Parathyroid adenoma (tissue), 2 donors: ENCODE measurements around the gene CHTOP.

Source experiments
- H2AFZ ChIP-seq: fragments of 300-600 bp; sonication (generic); one replicate; pipeline ENCODE4 v1.7.0; 2017; ENCODE audit warnings: antibody characterized with exemption, mild to moderate bottlenecking
- H3K27ac ChIP-seq: fragments of 300-600 bp; sonication (generic); one replicate; pipeline ENCODE4 v1.7.0; 2017
- H3K27me3 ChIP-seq: fragments of 300-600 bp; sonication (generic); one replicate; pipeline ENCODE4 v1.7.0; 2017; ENCODE audit warnings: low read length; ENCODE audit not compliant: control insufficient read depth, insufficient read depth
- H3K36me3 ChIP-seq: fragments of 300-600 bp; sonication (generic); one replicate; pipeline ENCODE4 v1.7.0; 2017; ENCODE audit warnings: low read length; ENCODE audit not compliant: control insufficient read depth, insufficient read depth
- H3K4me1 ChIP-seq: fragments of 300-600 bp; sonication (generic); one replicate; pipeline ENCODE4 v1.7.0; 2017; ENCODE audit warnings: control low read depth
- H3K4me2 ChIP-seq: fragments of 300-600 bp; sonication (generic); one replicate; pipeline ENCODE4 v1.7.0; 2017; ENCODE audit warnings: low read length
- H3K4me3 ChIP-seq: fragments of 300-600 bp; sonication (generic); one replicate; pipeline ENCODE4 v1.7.0; 2017; ENCODE audit warnings: low read depth, low read length
- H3K79me2 ChIP-seq: fragments of 300-600 bp; sonication (generic); one replicate; pipeline ENCODE4 v1.7.0; 2017; ENCODE audit warnings: control low read depth
- H3K9ac ChIP-seq: fragments of 300-600 bp; sonication (generic); one replicate; pipeline ENCODE4 v1.7.0; 2017; ENCODE audit warnings: mild to moderate bottlenecking
- H3K9me3 ChIP-seq: fragments of 300-600 bp; sonication (generic); one replicate; pipeline ENCODE4 v1.7.0; 2017; ENCODE audit warnings: low read length; ENCODE audit not compliant: control insufficient read depth
- CTCF ChIP-seq: fragments of 300-600 bp; sonication (generic); IDR thresholded peaks from one replicate; pipeline ENCODE4 v1.7.0; 2017; ENCODE audit warnings: antibody characterized with exemption, mild to moderate bottlenecking
- donor health status: primary hyperparathyroidism.

CHTOP gene

GRCh38 chr1:153640861-153641260, 7.0 kb downstream of the CHTOP start:
- no peaks in the 10 kb centered on the region for H3K36me3 ChIP-seq
- H2AFZ ChIP-seq, result no peak overlapping the region
- no peak for TF ChIP-seq CTCF
- peaks cover 3% of the 10 kb centered on the region for H3K79me2 ChIP-seq
- no peak overlapping the region for H3K9ac ChIP-seq
- H3K4me2 ChIP-seq, result no peak overlapping the region
- H3K27me3 ChIP-seq, result no peaks in the 10 kb centered on the region
- H3K9me3 ChIP-seq, result no peaks in the 10 kb centered on the region
- no peaks in the 10 kb centered on the region for H3K4me1 ChIP-seq
- no peak overlapping the region for H3K27ac ChIP-seq
- H3K4me3 ChIP-seq, result no peak overlapping the region

- Histone ChIP-seq H3K36me3 (no peaks in the 10 kb centered on the region), H3K27ac (no peak overlapping the region), H3K9me3 (no peaks in the 10 kb centered on the region), H2AFZ (no peak overlapping the region), H3K79me2 (no peaks in the 10 kb centered on the region), H3K4me3 (no peak overlapping the region), H3K4me1 (no peaks in the 10 kb centered on the region), H3K9ac (no peak overlapping the region), H3K4me2 (no peak overlapping the region), H3K27me3 (no peaks in the 10 kb centered on the region)
- TF ChIP-seq CTCF, result no peak
These were observed 8.3 kb downstream of the CHTOP start for GRCh38 chr1:153642161-153642560.

- Histone ChIP-seq H3K79me2 (no peaks in the 10 kb centered on the region), H3K27ac (no peak overlapping the region)
- TF ChIP-seq CTCF, result no peak
These were observed 9.2 kb downstream of the CHTOP start for GRCh38 chr1:153643100-153643499.

GRCh38 chr1:153643816-153644215, 9.9 kb downstream of the CHTOP start:
- peaks cover 3% of the 10 kb centered on the region for H3K4me1 ChIP-seq

More at GRCh38 chr1:153643100-153643499, 9.2 kb downstream of the CHTOP start:
- no peak overlapping the region for H3K4me2 ChIP-seq
- no peak overlapping the region for H2AFZ ChIP-seq
- H3K9ac ChIP-seq, result no peak overlapping the region
- H3K36me3 ChIP-seq, result no peaks in the 10 kb centered on the region
- no peaks in the 10 kb centered on the region for H3K27me3 ChIP-seq
- H3K9me3 ChIP-seq, result no peaks in the 10 kb centered on the region
- H3K4me3 ChIP-seq, result no peak overlapping the region
- H3K4me1 ChIP-seq, result no peaks in the 10 kb centered on the region

More at GRCh38 chr1:153643816-153644215, 9.9 kb downstream of the CHTOP start:
- H2AFZ ChIP-seq, result no peak overlapping the region
- no peaks in the 10 kb centered on the region for H3K27me3 ChIP-seq
- no peaks in the 10 kb centered on the region for H3K9me3 ChIP-seq
- H3K36me3 ChIP-seq, result no peaks in the 10 kb centered on the region
- H3K4me2 ChIP-seq, result peak overlapping the region; percentile 44
- peak overlapping the region; percentile 14 for H3K4me3 ChIP-seq
- no peaks in the 10 kb centered on the region for H3K79me2 ChIP-seq
- no peak overlapping the region for H3K27ac ChIP-seq
- H3K9ac ChIP-seq, result no peak overlapping the region
- TF ChIP-seq CTCF, result no peak
